Loucy (cell line): ENCODE data around the gene DCST1.

Experiments
- H2AFZ ChIP-seq: fragments of 200-600 bp; sonication (generic); 2 replicates; pipeline ENCODE4 v1.6.0; 2016; ENCODE audit warnings: antibody characterized with exemption, mild to moderate bottlenecking, low read length, moderate library complexity
- H3F3A ChIP-seq: fragments of 200-600 bp; 2 replicates; pipeline ENCODE4 v1.6.0; 2016; ENCODE audit warnings: antibody characterized with exemption, low read depth, mild to moderate bottlenecking
- H3K27me3 ChIP-seq: fragments of 200-600 bp; sonication (generic); 2 replicates; pipeline ENCODE4 v1.6.1; 2014; ENCODE audit warnings: low read length, mild to moderate bottlenecking; ENCODE audit not compliant: insufficient read depth, poor library complexity, severe bottlenecking
- H3K36me3 ChIP-seq: fragments of 200-600 bp; sonication (generic); 2 replicates; pipeline ENCODE4 v1.6.1; 2016; ENCODE audit warnings: low read length; ENCODE audit not compliant: insufficient read depth
- H3K4me1 ChIP-seq: fragments of 200-600 bp; sonication (generic); 2 replicates; pipeline ENCODE4 v1.5.1; 2014; ENCODE audit warnings: low read length, mild to moderate bottlenecking; ENCODE audit not compliant: insufficient read depth, poor library complexity, severe bottlenecking
- H3K4me2 ChIP-seq: fragments of 200-600 bp; sonication (generic); 2 replicates; pipeline ENCODE4 v1.6.0; 2014; ENCODE audit warnings: antibody characterized with exemption, low read length, low read depth, mild to moderate bottlenecking; ENCODE audit not compliant: poor library complexity, severe bottlenecking
- H3K4me3 ChIP-seq: fragments of 200-600 bp; sonication (generic); 2 replicates; pipeline ENCODE4 v1.5.1; 2014; ENCODE audit warnings: low read length, mild to moderate bottlenecking, mixed read lengths; ENCODE audit not compliant: poor library complexity, severe bottlenecking
- H3K79me2 ChIP-seq: fragments of 200-600 bp; sonication (generic); 2 replicates; pipeline ENCODE4 v1.6.1; 2014; ENCODE audit warnings: low read length; ENCODE audit not compliant: insufficient read depth
- H3K9ac ChIP-seq: fragments of 200-600 bp; sonication (generic); 2 replicates; pipeline ENCODE4 v1.6.0; 2014; ENCODE audit warnings: mild to moderate bottlenecking, low read depth, low read length, moderate library complexity; ENCODE audit not compliant: poor library complexity, severe bottlenecking
- H3K9me2 ChIP-seq: fragments of 200-600 bp; sonication (generic); replicated peaks from 2 replicates; pipeline ENCODE4 v1.6.1; 2016; ENCODE audit warnings: low read depth, low read length, mixed read lengths
- H3K9me3 ChIP-seq: fragments of 200-600 bp; sonication (generic); 2 replicates; pipeline ENCODE4 v1.6.1; 2014; ENCODE audit warnings: mild to moderate bottlenecking, antibody characterized with exemption, low read length, low read depth; ENCODE audit not compliant: insufficient read depth
- H4K20me1 ChIP-seq: fragments of 200-600 bp; sonication (generic); 2 replicates; pipeline ENCODE4 v1.6.0; 2014; ENCODE audit warnings: antibody characterized with exemption, low read length, mild to moderate bottlenecking; ENCODE audit not compliant: insufficient read depth, poor library complexity, severe bottlenecking
- EZH2phosphoT487 ChIP-seq: fragments of 200-600 bp; IDR thresholded peaks from 2 replicates; pipeline ENCODE4 v1.6.1; 2018; ENCODE audit warnings: antibody characterized with exemption, mild to moderate bottlenecking, moderate library complexity, borderline replicate concordance
- TF ChIP-seq, protein P1 (sequence below): fragments of 200-600 bp; sonication (generic); conservative IDR thresholded peaks from 2 replicates; pipeline ENCODE4 v1.5.1; 2014; ENCODE audit warnings: mild to moderate bottlenecking, antibody characterized with exemption, low read length

The DCST1 gene

GRCh38 chr1:155050560-155051341, 17.1 kb downstream of the DCST1 start, which contains the start of gene ADAM15:
Gene ADAM15 (plus strand): TSS chr1:155051316. CDS start chr1:155051387, 71 bp downstream.
- Histone ChIP-seq H3K4me1 (peaks cover 23% of the 10 kb centered on the region), H3K36me3 (no peaks in the 10 kb centered on the region), H3K4me2 (peak within 1 kb of the TSS; percentile 86), H3K9ac (peak within 1 kb of the TSS; percentile 71), H4K20me1 (no peaks in the 10 kb centered on the region), H3K4me3 (peak within 1 kb of the TSS; percentile 79), H3K9me3 (no peaks in the 10 kb centered on the region), H3K9me2 (no peaks in the 10 kb centered on the region), H3F3A (no peaks in the 10 kb centered on the region), H3K79me2 (no peaks in the 10 kb centered on the region; the same call in 1 of the 2 replicates), H3K27me3 (no peaks in the 10 kb centered on the region), H2AFZ (peak within 1 kb of the TSS; percentile 83)
- TF ChIP-seq, protein P1, sequence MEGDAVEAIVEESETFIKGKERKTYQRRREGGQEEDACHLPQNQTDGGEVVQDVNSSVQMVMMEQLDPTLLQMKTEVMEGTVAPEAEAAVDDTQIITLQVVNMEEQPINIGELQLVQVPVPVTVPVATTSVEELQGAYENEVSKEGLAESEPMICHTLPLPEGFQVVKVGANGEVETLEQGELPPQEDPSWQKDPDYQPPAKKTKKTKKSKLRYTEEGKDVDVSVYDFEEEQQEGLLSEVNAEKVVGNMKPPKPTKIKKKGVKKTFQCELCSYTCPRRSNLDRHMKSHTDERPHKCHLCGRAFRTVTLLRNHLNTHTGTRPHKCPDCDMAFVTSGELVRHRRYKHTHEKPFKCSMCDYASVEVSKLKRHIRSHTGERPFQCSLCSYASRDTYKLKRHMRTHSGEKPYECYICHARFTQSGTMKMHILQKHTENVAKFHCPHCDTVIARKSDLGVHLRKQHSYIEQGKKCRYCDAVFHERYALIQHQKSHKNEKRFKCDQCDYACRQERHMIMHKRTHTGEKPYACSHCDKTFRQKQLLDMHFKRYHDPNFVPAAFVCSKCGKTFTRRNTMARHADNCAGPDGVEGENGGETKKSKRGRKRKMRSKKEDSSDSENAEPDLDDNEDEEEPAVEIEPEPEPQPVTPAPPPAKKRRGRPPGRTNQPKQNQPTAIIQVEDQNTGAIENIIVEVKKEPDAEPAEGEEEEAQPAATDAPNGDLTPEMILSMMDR: peak; percentile 54
- TF ChIP-seq EZH2phosphoT487: no peak

DNA sequence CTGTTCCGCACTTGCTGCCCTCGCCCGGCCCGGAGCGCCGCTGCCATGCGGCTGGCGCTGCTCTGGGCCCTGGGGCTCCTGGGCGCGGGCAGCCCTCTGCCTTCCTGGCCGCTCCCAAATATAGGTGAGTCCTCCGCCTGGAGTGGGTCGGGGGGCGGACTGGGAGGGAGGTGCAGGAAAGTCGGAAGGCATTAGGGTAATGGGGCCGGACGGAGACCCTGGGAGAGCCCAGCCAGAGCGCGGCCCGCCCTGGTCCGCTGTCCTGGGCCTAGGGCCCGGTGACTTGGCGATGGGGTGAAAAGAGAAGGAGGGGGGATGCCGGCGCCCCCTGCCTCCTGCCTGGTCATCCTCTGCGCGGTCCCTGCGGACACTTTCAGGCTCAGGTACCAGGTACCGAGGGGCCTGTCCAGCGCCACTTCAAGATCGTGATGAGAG, 17.7 kb downstream of the DCST1 start:
- Histone ChIP-seq H3K79me2 (no peaks in the 10 kb centered on the region; the same call in 1 of the 2 replicates), H3K4me2 (peak overlapping the region; percentile 86), H3K9me3 (no peaks in the 10 kb centered on the region), H3K9me2 (no peaks in the 10 kb centered on the region), H2AFZ (peak overlapping the region; percentile 83), H3K27me3 (no peaks in the 10 kb centered on the region), H3K9ac (peak overlapping the region; percentile 71), H3K4me3 (peak overlapping the region; percentile 79), H3F3A (no peaks in the 10 kb centered on the region), H3K4me1 (peaks cover 23% of the 10 kb centered on the region), H3K36me3 (no peaks in the 10 kb centered on the region), H4K20me1 (no peaks in the 10 kb centered on the region)
- TF ChIP-seq, protein P1: no peak
- TF ChIP-seq EZH2phosphoT487: no peak

DNA sequence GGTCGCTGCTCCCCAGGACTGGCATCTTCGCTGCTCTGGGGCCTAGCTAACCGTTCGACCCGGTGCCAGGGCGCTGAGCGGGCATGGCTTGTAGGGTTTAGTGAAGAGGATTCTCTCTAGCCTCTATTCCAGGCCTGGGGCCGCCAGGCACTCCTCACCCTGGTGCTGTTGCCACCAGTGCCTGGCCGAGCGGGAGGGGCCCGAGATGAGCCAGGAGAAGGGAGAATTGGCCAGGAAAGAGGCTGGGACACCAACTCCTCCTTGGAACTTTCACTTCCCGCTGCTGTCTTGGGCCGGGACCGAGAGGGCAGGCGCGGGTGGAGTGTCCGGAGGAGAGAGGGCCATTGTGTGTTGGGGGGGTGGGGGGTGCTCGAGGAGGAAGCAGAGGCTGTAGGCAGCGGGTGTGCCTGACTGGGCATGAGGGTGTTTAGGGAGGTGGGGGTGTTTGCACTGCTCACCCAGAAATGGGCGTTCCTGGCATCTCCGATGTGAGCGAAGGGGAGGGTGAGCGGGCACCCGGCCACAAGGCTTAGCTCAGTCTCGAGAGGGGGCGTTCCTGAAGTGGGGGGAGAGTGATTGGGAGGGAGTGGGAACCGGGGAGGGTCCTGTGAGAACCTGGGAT, 18.3 kb downstream of the DCST1 start:
- Histone ChIP-seq H3K9ac (peak overlapping the region; percentile 71), H3K9me2 (no peaks in the 10 kb centered on the region), H3F3A (no peaks in the 10 kb centered on the region)

More for the DNA sequence above, 18.3 kb downstream of the DCST1 start:
- Histone ChIP-seq H3K9me3 (no peaks in the 10 kb centered on the region), H2AFZ (peak overlapping the region; percentile 83), H3K36me3 (no peaks in the 10 kb centered on the region), H3K4me1 (peaks cover 23% of the 10 kb centered on the region), H3K79me2 (no peaks in the 10 kb centered on the region; the same call in 1 of the 2 replicates), H3K4me3 (peak overlapping the region; percentile 79), H3K27me3 (no peaks in the 10 kb centered on the region), H3K4me2 (peak overlapping the region; percentile 86), H4K20me1 (no peaks in the 10 kb centered on the region)
- TF ChIP-seq EZH2phosphoT487: no peak
- TF ChIP-seq, protein P1: no peak
